Peyer's patch (tissue), 4 donors: ENCODE measurements around the gene ZNF618.
A peak's percentile ranks its signal among the peaks of the same experiment; 100 is the strongest.

Source experiments
- POLR2A ChIP-seq, 2 donors: fragments of 450-650 bp; IDR thresholded peaks; one replicate each; pipeline ENCODE4 v1.5.1; 2017; ENCODE audit warnings: antibody characterized with exemption in 2 of 2, mild to moderate bottlenecking in 2 of 2, moderate library complexity in 2 of 2
- TF ChIP-seq, protein P1 (sequence below), 6 experiments: fragments of 450-650 bp in 4 of 6; fragments of 200-600 bp in 2 of 6; sonication (generic) in 1 of 6; IDR thresholded peaks; one replicate each; pipeline ENCODE4 v1.5.1; 2017 to 2019; ENCODE audit warnings: antibody characterized with exemption in 6 of 6, mild to moderate bottlenecking in 3 of 6, moderate library complexity in 1 of 6

DNA sequence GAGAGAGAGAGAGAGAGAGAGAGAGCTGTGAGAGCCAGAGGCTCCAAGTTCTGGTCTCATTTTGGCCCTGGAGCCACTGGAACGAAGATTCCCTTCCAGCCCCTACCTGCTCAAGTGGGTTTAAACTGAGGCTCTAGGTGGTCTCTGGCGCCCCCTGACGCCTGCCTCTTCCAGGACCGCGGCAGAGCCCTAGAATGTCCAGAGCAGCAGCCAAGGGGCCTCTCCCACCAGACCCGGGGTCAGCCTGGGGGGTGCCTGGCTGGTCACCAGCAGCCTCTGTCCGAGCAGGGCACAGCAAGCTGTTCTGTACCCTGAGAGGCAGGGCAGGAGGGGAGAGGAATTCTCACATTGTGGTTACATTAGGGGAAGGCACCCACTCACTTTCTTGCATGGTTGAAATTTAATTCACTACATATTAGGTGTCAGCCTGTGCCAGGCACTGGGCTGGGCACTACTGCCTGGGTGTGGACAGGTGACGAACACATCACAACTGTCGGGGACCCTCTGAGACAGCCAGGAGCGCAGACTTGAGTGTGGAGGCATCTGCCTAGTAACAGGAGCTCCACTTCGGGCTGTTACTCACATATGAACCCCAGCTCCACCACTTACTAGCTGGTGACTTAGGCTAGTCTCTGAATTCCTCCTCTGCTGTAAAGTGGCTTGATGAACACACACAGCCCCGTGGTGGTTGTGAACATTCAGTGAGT, 157.4 kb downstream of the ZNF618 start:
- no peak for TF ChIP-seq POLR2A (IDR thresholded peaks at IDR 0.05)
- TF ChIP-seq, protein P1, sequence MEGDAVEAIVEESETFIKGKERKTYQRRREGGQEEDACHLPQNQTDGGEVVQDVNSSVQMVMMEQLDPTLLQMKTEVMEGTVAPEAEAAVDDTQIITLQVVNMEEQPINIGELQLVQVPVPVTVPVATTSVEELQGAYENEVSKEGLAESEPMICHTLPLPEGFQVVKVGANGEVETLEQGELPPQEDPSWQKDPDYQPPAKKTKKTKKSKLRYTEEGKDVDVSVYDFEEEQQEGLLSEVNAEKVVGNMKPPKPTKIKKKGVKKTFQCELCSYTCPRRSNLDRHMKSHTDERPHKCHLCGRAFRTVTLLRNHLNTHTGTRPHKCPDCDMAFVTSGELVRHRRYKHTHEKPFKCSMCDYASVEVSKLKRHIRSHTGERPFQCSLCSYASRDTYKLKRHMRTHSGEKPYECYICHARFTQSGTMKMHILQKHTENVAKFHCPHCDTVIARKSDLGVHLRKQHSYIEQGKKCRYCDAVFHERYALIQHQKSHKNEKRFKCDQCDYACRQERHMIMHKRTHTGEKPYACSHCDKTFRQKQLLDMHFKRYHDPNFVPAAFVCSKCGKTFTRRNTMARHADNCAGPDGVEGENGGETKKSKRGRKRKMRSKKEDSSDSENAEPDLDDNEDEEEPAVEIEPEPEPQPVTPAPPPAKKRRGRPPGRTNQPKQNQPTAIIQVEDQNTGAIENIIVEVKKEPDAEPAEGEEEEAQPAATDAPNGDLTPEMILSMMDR (IDR thresholded peaks at IDR 0.05) = peak in 4 of 6 experiments; percentile 6 to 33 (median 26)
